ENCODE measurements around the gene SSTR5.

The SSTR5 gene

GRCh38 chr16:1116693-1117077, 44.1 kb downstream of the SSTR5 start:
- H3K36me3 Mint-ChIP-seq (ENCODE audit: low read depth) = no peaks in the 10 kb centered on the region
- no peak overlapping the region for H3K27ac Mint-ChIP-seq
- H3K4me1 Mint-ChIP-seq (ENCODE audit: low read depth) = no peaks in the 10 kb centered on the region
- H3K4me3 Mint-ChIP-seq = no peak overlapping the region
- no peaks in the 10 kb centered on the region for H3K27me3 Mint-ChIP-seq (ENCODE audit: low read depth)
- no peaks in the 10 kb centered on the region for H3K9me3 Mint-ChIP-seq

GRCh38 chr16:1117176-1117900, 44.8 kb downstream of the SSTR5 start:
- Mint-ChIP-seq H3K4me1 (ENCODE audit: low read depth) (no peaks in the 10 kb centered on the region), H3K9me3 (no peaks in the 10 kb centered on the region), H3K36me3 (ENCODE audit: low read depth) (no peaks in the 10 kb centered on the region), H3K27ac (no peak overlapping the region), H3K4me3 (no peak overlapping the region), H3K27me3 (ENCODE audit: low read depth) (no peaks in the 10 kb centered on the region)

GRCh38 chr16:1117926-1118325, 45.4 kb downstream of the SSTR5 start:
- Mint-ChIP-seq H3K9me3 (no peaks in the 10 kb centered on the region), H3K4me3 (no peak overlapping the region), H3K27me3 (ENCODE audit: low read depth) (no peaks in the 10 kb centered on the region), H3K36me3 (ENCODE audit: low read depth) (no peaks in the 10 kb centered on the region), H3K27ac (no peak overlapping the region), H3K4me1 (ENCODE audit: low read depth) (no peaks in the 10 kb centered on the region)

- Mint-ChIP-seq H3K27me3 (ENCODE audit: low read depth) (no peaks in the 10 kb centered on the region), H3K9me3 (no peaks in the 10 kb centered on the region), H3K36me3 (ENCODE audit: low read depth) (no peaks in the 10 kb centered on the region), H3K4me3 (no peak overlapping the region), H3K4me1 (ENCODE audit: low read depth) (no peaks in the 10 kb centered on the region), H3K27ac (no peak overlapping the region)
Measured at GRCh38 chr16:1119129-1119528, 46.6 kb downstream of the SSTR5 start.

- no peaks in the 10 kb centered on the region for H3K9me3 Mint-ChIP-seq
- no peak overlapping the region for H3K27ac Mint-ChIP-seq
- H3K36me3 Mint-ChIP-seq (ENCODE audit: low read depth) = no peaks in the 10 kb centered on the region
- H3K4me3 Mint-ChIP-seq = no peak overlapping the region
- no peaks in the 10 kb centered on the region for H3K27me3 Mint-ChIP-seq (ENCODE audit: low read depth)
- no peaks in the 10 kb centered on the region for H3K4me1 Mint-ChIP-seq (ENCODE audit: low read depth)
Measured at GRCh38 chr16:1119766-1120576, 47.4 kb downstream of the SSTR5 start.

- H3K4me1 Mint-ChIP-seq (ENCODE audit: low read depth) = no peaks in the 10 kb centered on the region
- no peaks in the 10 kb centered on the region for H3K36me3 Mint-ChIP-seq (ENCODE audit: low read depth)
Measured at GRCh38 chr16:1120577-1120941, 48.0 kb downstream of the SSTR5 start.

GRCh38 chr16:1121009-1121408, 48.5 kb downstream of the SSTR5 start:
- H3K27me3 Mint-ChIP-seq (ENCODE audit: low read depth) = no peaks in the 10 kb centered on the region
- H3K27ac Mint-ChIP-seq = no peak overlapping the region
- H3K4me1 Mint-ChIP-seq (ENCODE audit: low read depth) = no peaks in the 10 kb centered on the region
- H3K36me3 Mint-ChIP-seq (ENCODE audit: low read depth) = no peaks in the 10 kb centered on the region
- H3K4me3 Mint-ChIP-seq = no peak overlapping the region
- no peaks in the 10 kb centered on the region for H3K9me3 Mint-ChIP-seq

More at GRCh38 chr16:1120577-1120941, 48.0 kb downstream of the SSTR5 start:
- Mint-ChIP-seq H3K27ac (no peak overlapping the region), H3K4me3 (no peak overlapping the region), H3K27me3 (ENCODE audit: low read depth) (no peaks in the 10 kb centered on the region), H3K9me3 (no peaks in the 10 kb centered on the region)

GRCh38 chr16:1121601-1122397, 49.3 kb downstream of the SSTR5 start:
- no peak overlapping the region for H3K4me3 Mint-ChIP-seq
- H3K27me3 Mint-ChIP-seq (ENCODE audit: low read depth) = no peaks in the 10 kb centered on the region
- H3K36me3 Mint-ChIP-seq (ENCODE audit: low read depth) = no peaks in the 10 kb centered on the region
- H3K4me1 Mint-ChIP-seq (ENCODE audit: low read depth) = no peaks in the 10 kb centered on the region
- H3K27ac Mint-ChIP-seq = no peak overlapping the region
- no peaks in the 10 kb centered on the region for H3K9me3 Mint-ChIP-seq

- Mint-ChIP-seq H3K9me3 (no peaks in the 10 kb centered on the region), H3K4me3 (no peak overlapping the region), H3K36me3 (ENCODE audit: low read depth) (no peaks in the 10 kb centered on the region), H3K27me3 (ENCODE audit: low read depth) (no peaks in the 10 kb centered on the region), H3K27ac (no peak overlapping the region), H3K4me1 (ENCODE audit: low read depth) (no peaks in the 10 kb centered on the region)
Measured at GRCh38 chr16:1122398-1122765, 49.8 kb downstream of the SSTR5 start.

- Mint-ChIP-seq H3K4me1 (ENCODE audit: low read depth) (no peaks in the 10 kb centered on the region), H3K9me3 (no peaks in the 10 kb centered on the region), H3K27me3 (ENCODE audit: low read depth) (no peaks in the 10 kb centered on the region), H3K27ac (no peak overlapping the region), H3K4me3 (no peak overlapping the region), H3K36me3 (ENCODE audit: low read depth) (no peaks in the 10 kb centered on the region)
Measured at GRCh38 chr16:1123525-1124230, 51.1 kb downstream of the SSTR5 start.

- no peaks in the 10 kb centered on the region for H3K36me3 Mint-ChIP-seq (ENCODE audit: low read depth)
- no peak overlapping the region for H3K27ac Mint-ChIP-seq
- H3K4me1 Mint-ChIP-seq (ENCODE audit: low read depth) = no peaks in the 10 kb centered on the region
- no peak overlapping the region for H3K4me3 Mint-ChIP-seq
- no peaks in the 10 kb centered on the region for H3K9me3 Mint-ChIP-seq
- no peaks in the 10 kb centered on the region for H3K27me3 Mint-ChIP-seq (ENCODE audit: low read depth)
Measured at GRCh38 chr16:1124291-1124690, 51.7 kb downstream of the SSTR5 start.

GRCh38 chr16:1124795-1125194, 52.2 kb downstream of the SSTR5 start:
- Mint-ChIP-seq H3K4me1 (ENCODE audit: low read depth) (no peaks in the 10 kb centered on the region), H3K9me3 (no peaks in the 10 kb centered on the region), H3K4me3 (no peak overlapping the region), H3K27ac (no peak overlapping the region), H3K27me3 (ENCODE audit: low read depth) (no peaks in the 10 kb centered on the region), H3K36me3 (ENCODE audit: low read depth) (no peaks in the 10 kb centered on the region)

- no peaks in the 10 kb centered on the region for H3K27me3 Mint-ChIP-seq (ENCODE audit: low read depth)
- no peak overlapping the region for H3K27ac Mint-ChIP-seq
Measured at GRCh38 chr16:1125471-1125870, 52.9 kb downstream of the SSTR5 start.

GRCh38 chr16:1126044-1126443, 53.5 kb downstream of the SSTR5 start:
- H3K27me3 Mint-ChIP-seq (ENCODE audit: low read depth) = no peaks in the 10 kb centered on the region
- no peak overlapping the region for H3K4me3 Mint-ChIP-seq

More at GRCh38 chr16:1125471-1125870, 52.9 kb downstream of the SSTR5 start:
- no peaks in the 10 kb centered on the region for H3K4me1 Mint-ChIP-seq (ENCODE audit: low read depth)
- no peaks in the 10 kb centered on the region for H3K9me3 Mint-ChIP-seq
- H3K4me3 Mint-ChIP-seq = no peak overlapping the region
- H3K36me3 Mint-ChIP-seq (ENCODE audit: low read depth) = no peaks in the 10 kb centered on the region

More at GRCh38 chr16:1126044-1126443, 53.5 kb downstream of the SSTR5 start:
- Mint-ChIP-seq H3K36me3 (ENCODE audit: low read depth) (no peaks in the 10 kb centered on the region), H3K27ac (no peak overlapping the region), H3K4me1 (ENCODE audit: low read depth) (no peaks in the 10 kb centered on the region), H3K9me3 (no peaks in the 10 kb centered on the region)

All from T-helper 1 cell treated with Interleukin-12 subunit alpha and Interleukin-12 subunit beta and Interleukin-4 antibody, amounts not matched to agents 30 μg/mL and 1 μg/mL, for 36 hours (primary cell).